GM12865 (cell line): ENCODE measurements around the gene GARIN3.
A peak's percentile ranks its signal among the peaks of the same experiment; 100 is the strongest.

Experiments used
- DNase-seq: peaks from one replicate; pipeline ENCODE4 v3.0.0; 2010; ENCODE audit warnings: low read depth
- H3K4me3 ChIP-seq: 2 replicates; pipeline ENCODE4 v1.5.1; 2011; ENCODE audit warnings: mild to moderate bottlenecking, low read depth, low read length, control low read depth
- CTCF ChIP-seq: IDR thresholded peaks from 2 replicates; pipeline ENCODE4 v1.5.1; 2011; ENCODE audit warnings: low read length, control low read depth, low read depth, inconsistent platforms; ENCODE audit not compliant: insufficient read depth; ENCODE audit errors: missing control alignments

Gene GARIN3

GRCh38 chr5:157182143-157182757, 16.2 kb upstream of the GARIN3 start:
- H3K4me3 ChIP-seq = no peak overlapping the region
- no peak for DNase-seq
- TF ChIP-seq CTCF = no peak

DNA sequence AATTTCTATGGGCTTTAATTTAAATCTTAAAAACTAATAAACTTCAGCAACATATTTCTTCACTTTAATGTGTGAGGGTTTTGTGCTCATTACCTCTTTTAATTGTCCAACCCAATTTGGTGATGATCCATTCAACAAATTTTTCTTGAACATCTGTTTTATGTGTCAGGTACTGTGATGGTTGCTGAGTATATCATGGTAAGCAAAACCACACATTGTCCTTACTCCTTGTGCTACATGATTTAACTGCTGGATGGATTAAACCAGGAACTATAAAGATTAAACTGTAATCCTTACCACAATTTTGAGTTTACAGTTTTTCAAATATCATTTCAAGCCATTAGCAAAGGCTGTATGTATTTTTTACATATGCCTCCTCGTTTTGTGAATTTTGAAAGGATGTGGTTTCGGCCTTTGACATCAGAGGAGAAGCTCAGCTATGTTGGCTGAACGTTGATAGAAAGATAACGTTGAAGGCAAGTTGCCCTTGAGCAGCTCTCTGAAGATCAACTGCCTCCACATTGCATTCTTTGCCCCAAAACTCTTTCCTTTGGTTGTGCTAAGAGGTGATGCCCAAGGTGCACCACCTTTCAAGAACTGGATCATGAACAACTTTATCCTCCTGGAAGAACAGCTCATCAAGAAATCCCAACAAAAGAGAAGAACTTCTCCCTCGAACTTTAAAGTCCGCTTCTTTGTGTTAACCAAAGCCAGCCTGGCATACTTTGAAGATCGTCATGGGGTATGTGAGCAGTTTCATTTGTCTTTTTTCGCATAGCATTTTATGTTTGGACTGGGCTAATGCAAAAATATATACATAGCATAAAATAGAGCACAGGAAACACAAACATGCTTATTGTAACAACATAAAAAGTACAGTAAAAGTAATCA, 14.6 kb upstream of the GARIN3 start, which contains the start of gene ITK:
ITK (plus strand) TSS at position 467 of the 891 bp plus-strand sequence; CDS start at position 605, 138 bp downstream.
- H3K4me3 ChIP-seq = no peak within 1 kb of the TSS
- no peak for DNase-seq
- TF ChIP-seq CTCF = no peak

DNA sequence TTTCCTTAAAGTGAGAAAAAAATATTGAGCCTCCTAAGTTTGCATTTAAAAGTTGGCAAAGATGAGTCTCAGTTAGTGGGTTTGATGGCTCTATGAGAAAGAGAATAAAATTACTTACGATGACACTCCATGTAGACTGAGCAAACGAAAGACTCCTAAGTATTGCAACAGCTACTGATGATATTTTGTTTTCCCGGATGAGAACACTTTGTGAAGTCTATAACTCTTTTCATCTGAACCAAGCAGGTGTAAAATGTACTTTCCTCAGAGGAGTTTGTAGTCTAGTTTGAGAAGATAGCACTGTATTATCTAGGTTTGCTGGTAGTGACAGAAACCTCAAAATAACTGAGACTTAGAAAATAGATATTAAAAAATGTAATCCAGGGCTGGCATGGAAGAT, 12.9 kb upstream of the GARIN3 start:
- TF ChIP-seq CTCF = no peak

DNA sequence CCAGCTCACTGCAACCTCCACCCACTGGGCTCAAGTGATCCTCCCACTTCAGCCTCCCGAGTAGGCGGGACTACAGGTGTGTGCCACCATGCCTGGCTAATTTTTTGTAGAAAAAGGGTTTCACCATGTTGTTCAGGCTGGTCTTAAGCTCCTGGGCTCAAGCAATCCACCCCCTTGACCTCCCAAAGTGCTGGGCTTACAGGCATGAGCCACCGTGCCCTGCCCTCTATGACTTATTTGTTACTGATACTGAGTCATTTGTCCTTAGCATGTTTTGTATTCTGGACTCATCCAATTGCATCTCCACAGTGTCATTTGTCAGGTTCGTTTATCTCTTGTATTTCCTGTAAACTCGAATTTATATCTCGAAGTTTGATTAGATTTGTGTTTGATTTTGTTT, 11.9 kb upstream of the GARIN3 start:
- H3K4me3 ChIP-seq = no peak overlapping the region
- TF ChIP-seq CTCF = no peak
- DNase-seq = no peak

More for the DNA sequence above, 12.9 kb upstream of the GARIN3 start:
- no peak overlapping the region for H3K4me3 ChIP-seq
- no peak for DNase-seq

- TF ChIP-seq CTCF = no peak
- no peak for DNase-seq
- no peak overlapping the region for H3K4me3 ChIP-seq
These were observed 9.1 kb upstream of the GARIN3 start for GRCh38 chr5:157175071-157175612.

GRCh38 chr5:157172403-157172802, 6.3 kb upstream of the GARIN3 start:
- DNase-seq = peak; percentile 92
- TF ChIP-seq CTCF = no peak
- H3K4me3 ChIP-seq = peak overlapping the region; percentile 43
